Keratinocyte (primary cell): ENCODE data around the gene RBP5.

ENCODE experiments used
- EZH2 ChIP-seq: IDR thresholded peaks from one replicate; pipeline ENCODE4 v1.6.1; 2012; ENCODE audit warnings: inconsistent platforms, mild to moderate bottlenecking, low read length, moderate library complexity
- TF ChIP-seq, protein P1 (sequence below), 3 experiments: IDR thresholded peaks in 1 of 3; conservative IDR thresholded peaks in 1 of 3; optimal IDR thresholded peaks in 1 of 3; 2 replicates in 2 of 3; 3 replicates in 1 of 3; pipeline versions ENCODE3 to v1.5.1; 2011; ENCODE audit warnings: low read length in 3 of 3, mild to moderate bottlenecking in 3 of 3, moderate library complexity in 2 of 3, control low read depth in 1 of 3, inconsistent platforms in 1 of 3; ENCODE audit not compliant: insufficient read depth in 2 of 3; ENCODE audit errors: extremely low read depth in 1 of 3

DNA sequence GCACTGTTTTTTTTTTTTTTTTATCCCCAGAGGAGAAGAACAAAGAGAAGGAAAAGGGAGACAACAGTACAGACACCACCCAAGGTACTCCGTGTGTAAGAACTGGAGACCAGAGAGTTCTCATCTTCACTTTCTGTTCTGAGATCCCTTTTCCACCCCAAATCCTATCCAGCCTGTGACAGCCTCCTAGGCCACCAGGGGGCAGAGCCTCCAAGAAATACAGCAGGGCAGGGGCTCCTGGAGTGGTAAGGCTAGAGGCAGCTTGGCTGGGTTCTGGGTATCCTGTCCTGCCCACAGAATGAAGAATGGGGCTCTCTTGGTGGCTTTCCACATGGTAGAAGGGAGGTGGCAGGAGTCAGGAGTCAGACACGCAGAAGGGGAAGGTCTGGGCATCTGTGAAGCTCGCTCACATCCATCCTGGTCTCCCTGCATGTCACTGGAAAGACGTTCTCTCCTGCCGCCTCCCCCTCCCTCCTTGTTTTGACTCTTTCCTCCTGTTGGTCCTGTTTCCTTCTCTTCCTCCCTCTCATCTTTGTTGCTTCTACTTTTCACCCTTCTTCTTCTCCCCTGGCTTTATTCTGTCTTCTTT, 13.5 kb upstream of the RBP5 start:
- TF ChIP-seq, protein P1, sequence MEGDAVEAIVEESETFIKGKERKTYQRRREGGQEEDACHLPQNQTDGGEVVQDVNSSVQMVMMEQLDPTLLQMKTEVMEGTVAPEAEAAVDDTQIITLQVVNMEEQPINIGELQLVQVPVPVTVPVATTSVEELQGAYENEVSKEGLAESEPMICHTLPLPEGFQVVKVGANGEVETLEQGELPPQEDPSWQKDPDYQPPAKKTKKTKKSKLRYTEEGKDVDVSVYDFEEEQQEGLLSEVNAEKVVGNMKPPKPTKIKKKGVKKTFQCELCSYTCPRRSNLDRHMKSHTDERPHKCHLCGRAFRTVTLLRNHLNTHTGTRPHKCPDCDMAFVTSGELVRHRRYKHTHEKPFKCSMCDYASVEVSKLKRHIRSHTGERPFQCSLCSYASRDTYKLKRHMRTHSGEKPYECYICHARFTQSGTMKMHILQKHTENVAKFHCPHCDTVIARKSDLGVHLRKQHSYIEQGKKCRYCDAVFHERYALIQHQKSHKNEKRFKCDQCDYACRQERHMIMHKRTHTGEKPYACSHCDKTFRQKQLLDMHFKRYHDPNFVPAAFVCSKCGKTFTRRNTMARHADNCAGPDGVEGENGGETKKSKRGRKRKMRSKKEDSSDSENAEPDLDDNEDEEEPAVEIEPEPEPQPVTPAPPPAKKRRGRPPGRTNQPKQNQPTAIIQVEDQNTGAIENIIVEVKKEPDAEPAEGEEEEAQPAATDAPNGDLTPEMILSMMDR (optimal IDR thresholded peaks at IDR 0.05 in 1 of 3, IDR thresholded peaks at IDR 0.05 in 1 of 3, conservative IDR thresholded peaks at IDR 0.05 in 1 of 3; ENCODE audit: extremely low read depth in 1 of 3, insufficient read depth in 2 of 3, low read length in 3 of 3): peak; percentile 72 to 91 (median 74)
- TF ChIP-seq EZH2: no peak
